GM19240 (cell line): ENCODE results near the gene KBTBD2.
A peak's percentile ranks its signal among the peaks of the same experiment; 100 is the strongest.
"Not testable (repeated sequence)": the region's sequence is repeated elsewhere in the genome, so short reads cannot be mapped to it uniquely, and the experiment has no call there.

Experiments used
- DNase-seq: peaks from one replicate; pipeline ENCODE4 v3.0.0; 2011; ENCODE audit warnings: low spot score; ENCODE audit not compliant: insufficient read length

The KBTBD2 gene

DNA sequence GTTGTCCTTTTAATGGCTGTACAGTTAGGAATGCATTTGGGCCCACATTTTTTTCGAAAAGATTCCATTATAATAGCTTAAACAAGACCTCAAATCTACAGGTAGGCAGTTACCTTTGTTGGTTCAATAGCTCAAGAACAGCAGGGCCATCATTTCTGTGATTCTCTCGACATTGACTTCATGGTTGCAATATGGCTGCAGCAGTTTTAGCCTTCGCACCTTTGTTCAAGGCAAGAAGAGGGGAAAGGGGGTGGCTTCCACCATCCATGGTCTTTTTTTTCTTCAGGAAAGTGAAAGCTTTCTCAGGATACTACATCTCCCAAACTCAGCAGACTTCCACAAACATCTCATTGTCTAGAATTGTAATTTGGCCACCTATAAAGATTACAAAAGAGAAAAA is 2.2 kb upstream of the KBTBD2 start:
- no peak for DNase-seq

DNA sequence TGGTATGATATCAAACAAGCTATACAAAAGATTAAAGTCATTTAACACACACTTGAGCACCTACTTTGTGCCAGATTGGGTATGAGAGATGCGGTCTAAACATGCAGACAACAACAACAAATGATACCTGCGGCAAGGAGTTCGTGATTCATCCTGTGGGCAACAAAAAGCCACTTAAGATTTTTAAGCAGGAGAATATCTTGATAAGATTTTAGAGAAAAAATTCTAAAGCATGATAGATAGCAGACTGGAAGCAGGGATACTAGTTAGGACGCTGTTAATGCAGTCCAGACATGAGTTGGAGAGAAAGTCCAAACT is 1.6 kb upstream of the KBTBD2 start:
- DNase-seq = no peak

DNA sequence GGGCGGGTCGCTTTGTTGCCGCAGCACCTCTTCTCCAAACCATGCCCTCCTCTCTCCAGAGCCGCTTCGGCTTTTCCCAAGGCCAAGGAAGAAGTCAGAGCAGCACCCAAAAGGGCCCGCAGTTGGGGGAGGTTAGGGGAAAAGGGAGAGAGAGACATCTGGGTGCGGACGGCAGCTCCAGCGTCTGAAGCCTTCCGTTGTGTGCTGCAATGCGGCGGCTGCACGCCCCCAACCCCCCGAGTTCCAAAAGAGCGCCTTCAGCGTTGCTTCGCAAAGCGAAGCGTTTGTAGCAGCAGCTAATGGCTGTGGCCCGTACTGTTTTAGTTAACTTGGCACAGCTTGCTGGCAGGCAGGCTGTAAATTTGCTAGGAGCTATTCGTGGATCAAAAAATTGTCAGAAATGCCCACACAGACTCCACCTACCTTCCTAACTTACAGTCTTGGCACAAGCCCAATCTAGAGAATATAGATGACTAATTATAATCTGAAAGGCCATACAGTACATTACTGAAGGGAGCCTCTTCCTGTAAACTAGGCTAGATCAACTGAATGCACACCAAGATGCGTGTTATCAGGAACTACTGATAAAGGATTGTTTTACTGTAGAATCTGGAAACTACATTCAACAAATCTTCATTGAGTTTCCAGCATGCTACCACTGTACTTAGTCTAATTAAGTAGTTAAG is 1.1 kb upstream of the KBTBD2 start:
- DNase-seq = peak; percentile 1

DNA sequence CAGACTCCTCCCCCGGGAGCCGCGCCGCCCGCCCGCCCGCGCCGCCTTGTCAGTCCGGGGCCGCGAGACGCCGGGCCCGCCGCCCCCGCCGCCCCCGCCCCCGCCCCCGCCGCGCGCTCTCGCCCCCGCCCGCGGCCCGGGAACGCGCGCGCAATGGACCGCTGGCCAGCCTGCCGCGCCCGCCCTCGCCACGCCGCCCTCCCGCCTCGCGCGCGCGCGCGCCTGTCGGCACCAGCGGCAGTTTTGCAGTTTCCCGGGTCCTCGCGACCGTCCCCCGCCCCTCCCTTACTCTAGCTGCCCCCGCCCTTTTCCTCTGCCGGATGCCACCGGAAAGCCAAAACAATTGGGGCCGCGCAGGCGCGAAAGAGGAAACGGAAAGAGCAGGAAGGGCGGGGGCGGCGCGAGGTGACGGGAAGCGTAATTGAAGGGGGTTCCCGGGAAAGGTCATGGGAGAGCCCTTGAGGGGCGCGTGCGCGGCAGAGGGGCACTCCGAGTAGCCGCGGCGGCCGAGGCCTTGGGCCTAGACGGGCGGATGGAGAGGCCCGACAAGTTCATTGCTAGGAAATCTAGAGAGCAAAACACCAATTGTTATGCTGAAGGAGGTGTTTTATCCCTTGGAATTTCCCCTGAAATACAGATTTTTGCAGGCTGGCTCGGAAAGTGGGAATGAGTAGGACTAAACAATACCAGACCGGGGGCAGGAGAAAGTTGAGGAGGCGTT is 400 bp upstream of the KBTBD2 start:
- DNase-seq = peak; percentile 74

DNA sequence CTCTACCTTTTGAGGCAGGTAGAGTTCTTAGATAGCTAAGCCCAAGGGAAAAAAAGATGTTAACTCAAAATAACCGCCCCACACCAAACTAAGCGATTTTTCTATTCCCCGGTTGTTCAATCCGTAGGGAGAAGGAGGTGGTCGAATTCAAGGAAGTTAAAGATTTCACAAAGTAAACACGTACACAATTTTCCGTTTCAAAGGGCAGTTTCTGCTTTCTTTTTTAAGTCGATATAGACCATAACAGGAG is 842 bp downstream of the KBTBD2 start:
- no peak for DNase-seq

DNA sequence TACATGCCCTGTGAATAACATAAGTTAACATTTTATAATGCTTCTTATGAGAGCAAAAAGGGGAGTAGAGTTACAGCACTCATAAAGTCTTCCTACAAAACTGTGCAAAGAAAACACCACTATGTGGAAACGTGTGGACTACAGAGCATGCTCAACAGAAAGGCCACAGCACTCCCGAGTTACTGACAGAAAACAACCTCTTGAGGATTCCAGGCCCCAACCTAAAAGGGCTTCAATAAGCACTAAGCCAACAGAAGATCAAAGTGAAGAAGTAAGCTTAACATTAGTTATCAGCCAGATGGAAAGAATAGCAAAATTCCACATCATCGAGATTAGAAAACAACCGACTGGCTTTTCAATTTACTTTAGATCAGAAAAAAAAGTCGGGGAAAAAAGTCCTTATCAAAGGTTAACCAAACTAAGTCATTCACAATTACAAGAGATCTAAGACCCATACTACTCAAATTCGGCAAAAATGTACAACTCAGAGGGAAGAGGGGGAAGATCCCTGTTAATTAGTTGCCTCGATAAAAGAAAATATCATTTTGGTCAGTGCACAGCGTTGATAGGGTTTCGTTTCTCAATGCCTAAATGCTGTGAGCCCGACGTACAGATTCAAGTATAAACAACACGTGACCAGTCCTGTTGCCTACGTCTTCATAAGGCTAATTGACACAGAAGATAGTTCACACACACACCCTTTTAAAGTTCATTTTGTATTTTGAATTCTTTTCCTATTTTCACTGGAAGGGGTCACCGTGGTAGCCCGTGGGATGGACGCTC is 1.4 kb downstream of the KBTBD2 start:
- peak; percentile 5 for DNase-seq

DNA sequence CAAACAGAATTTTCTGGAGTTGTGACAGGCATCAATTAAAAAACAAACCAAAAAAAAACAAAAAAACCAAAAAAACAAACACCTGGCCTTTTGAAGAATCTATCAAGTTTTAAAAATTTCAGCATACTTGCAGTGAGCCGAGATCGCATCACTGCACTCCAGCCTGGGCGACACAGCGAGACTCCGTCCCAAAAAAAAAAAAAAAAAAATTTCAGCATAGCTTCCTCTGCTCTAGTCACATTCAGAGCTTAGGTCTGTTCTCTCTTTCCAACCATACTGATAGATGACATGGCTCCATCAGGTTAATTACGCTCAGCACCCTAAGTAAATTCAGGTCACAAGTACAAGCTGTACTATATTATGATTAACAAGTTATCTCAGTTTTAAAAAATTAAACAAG is 3.1 kb downstream of the KBTBD2 start:
- DNase-seq = no peak

DNA sequence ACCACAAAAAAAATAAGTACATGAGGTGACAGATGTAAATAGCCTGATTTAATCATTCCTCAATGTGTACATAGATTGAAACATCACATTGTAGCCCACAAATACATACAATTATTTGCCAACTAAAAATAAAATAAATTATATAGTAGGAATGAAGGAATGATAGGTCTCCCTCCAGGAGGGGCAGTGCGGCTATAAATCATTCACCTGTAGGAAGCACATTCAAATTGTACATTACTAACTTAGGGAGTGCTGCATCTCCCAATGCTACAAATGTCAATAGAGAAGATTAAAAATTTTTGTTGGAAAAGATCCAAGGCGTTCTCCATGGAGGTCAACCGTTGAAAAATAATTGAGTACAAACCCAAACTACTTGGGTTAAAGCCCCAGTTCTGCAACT is 4.2 kb downstream of the KBTBD2 start:
- DNase-seq = no peak

DNA sequence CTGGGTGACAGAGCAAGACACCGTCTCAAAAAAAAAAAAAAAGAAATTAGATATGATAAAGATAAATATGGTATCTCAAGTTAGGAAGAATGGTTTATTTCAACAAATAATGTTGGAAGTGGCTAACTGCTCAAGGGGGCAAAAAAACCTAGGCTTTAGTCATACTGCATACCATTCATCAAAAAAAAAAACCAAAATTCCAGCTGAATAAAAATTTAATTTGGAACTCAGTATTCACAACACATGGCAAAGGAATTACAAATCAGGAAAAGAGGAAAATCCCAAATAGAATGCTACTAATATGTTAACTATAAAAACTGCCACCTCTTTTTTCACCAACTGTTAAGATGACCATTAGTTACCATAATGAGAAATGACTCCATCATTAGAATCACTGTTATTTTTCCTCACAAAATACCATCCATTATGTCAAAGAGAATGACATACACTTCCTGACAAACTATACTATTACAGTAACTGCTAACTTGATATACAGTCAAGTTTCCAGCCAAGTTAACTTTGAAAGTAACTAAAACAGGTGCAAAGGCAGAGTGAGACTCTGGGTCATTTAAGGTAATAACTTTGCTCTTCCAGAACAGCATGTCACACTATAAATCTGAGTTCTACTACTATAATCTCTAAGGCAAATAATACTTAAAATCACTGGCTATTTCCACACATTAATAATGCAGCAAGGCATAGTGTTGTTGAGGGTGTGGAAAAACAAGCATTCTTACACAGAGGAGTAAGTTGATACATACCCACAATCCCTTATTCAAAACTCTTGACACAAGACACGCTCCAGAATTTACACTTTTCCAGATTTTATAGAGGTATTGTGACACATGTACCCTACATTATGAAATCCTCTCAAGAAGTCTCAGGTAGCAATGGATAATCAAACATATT is 10.2 kb downstream of the KBTBD2 start:
- no peak for DNase-seq

DNA sequence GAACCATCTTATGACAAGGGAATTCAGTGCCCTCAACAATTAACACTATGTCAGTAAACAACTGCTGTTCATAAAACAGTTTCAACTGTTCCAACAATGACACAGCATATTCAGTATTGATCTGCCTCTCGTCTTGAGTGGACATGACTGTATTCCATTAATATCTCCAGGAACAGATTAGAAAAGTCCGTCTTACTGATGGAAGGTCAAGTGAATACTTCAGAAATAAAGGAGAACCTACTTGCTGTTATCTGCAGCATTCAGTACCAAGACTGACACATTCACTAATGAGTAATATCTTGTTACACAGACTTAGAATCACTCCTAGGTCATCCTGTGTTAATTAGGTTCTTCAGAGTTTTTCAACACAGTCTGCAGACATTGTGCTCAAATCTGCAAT is 12.1 kb downstream of the KBTBD2 start:
- no peak for DNase-seq

DNA sequence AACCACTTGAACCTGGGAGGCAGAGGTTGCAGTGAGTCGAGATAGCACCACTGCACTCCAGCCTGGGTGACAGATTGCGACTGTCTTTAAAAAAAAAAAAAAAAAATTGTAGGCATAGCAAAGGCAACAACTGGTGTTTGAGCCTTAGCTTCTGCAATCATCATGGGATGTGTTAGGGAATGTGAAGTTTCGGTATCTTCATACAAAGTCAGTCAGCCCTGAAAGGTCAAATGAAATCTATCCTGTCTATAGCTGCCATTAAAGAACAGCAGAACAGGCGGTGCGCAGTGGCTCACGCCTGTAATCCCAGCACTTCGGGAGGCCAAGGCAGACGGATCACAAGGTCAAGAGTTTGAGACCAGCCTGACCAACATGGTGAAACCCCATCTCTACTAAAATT is 13.5 kb downstream of the KBTBD2 start:
- DNase-seq = not testable (repeated sequence)

DNA sequence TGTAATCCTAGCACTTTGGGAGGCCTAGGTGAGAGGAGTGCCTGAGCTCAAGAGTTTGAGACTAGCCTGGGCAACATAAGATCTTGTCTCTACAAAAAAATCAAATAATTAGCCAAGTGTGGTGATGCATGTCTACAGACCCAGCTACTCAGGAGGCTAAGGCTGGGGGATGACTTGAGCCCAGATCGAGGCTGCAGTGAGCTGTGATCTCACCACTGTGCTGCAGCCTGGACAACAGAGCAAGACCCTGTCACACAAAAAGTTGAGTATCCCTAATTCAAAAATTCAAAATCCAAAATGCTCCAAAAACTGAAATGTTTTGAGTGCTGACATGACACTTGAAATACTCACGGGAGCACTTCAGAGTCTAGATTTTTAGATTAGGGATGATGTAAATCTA is 19.1 kb downstream of the KBTBD2 start:
- no peak for DNase-seq

DNA sequence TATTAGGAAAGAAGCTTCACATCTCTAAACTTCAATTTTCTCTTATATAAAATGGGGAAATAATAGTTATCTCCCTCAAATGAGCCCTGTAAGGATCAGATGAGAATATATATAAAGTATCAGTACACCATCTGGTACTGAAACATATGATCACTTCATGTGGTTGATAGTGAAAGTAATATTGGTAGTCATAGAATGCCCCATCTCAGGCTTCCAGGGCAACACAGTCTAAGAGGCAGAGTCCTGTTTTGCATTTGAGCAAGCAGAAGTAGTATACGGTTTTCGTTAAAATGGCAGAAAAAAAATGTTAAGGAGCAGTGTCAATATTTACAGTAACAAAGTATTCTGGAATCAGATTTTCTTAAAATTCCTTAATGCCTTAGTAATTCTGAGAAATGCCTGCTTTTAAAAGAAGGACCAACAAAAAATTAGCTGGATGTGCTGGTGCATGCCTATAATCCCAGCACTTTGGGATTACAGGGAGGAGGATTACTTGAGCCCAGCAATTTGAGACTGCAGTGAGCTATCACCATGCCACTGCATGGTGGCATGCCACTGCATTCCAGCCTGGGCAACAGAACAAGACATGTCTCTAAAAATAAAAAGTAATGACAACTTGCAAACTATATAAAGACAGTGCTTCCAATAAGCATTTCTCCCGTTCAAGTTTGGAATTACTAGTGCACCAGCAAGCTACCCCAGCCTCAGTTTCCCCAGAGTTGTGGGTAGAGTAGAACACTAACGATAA is 19.8 kb downstream of the KBTBD2 start:
- DNase-seq = no peak

DNA sequence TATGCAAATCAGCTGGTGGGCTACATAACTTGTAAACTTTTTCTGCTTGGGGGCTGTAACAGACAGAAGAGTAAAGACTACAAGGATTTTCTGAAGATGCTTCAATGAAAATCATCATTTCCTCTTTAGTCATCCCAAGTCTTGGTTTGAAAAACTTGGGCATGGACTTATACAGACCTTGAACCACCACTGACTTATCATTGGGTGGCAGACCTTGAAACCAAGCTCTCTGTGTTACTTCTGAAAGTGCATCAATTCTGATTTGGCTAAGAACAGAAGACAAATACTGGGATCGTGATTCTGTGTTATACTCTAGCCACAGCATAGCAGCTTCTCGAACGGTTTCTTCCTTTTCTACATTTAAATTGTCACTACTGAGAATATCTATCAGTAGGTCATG is 21.3 kb downstream of the KBTBD2 start:
- no peak for DNase-seq

DNA sequence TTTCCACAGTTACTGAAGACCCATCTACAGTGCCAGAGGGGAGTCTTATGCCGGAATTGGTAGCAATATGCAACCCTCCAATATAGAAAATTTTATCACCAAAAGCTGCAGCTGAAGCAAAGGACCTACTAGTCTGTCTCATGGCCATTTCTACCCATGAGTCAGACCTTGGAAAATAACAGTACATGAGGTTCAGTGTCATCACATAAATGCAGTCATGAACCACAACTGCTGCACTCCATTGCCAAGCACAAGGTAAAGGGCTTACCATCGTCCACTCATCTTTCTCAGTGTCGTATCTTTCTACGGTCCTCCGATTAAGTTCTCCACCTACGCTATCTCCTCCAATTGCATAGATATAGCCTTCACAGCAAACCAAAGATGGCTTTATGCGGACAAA is 21.8 kb downstream of the KBTBD2 start:
- no peak for DNase-seq

DNA sequence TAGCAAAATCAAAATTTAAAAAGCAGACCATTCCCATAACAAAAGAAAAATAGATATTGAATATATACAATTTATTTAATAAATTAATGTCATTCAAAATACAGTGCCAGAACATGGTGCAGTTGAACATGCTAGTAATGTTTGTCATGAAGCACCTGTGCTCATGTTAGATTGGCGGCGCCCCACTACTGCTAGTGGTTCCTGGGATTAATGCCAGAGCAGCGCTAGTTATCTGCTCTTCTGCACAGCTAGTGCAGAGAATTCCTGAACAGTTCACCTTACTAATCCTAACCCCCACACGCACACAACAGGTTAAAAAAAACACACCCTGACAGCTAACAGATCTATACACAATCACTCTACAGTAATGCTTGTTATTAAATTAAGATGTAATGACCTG is 23.4 kb downstream of the KBTBD2 start:
- DNase-seq = no peak

DNA sequence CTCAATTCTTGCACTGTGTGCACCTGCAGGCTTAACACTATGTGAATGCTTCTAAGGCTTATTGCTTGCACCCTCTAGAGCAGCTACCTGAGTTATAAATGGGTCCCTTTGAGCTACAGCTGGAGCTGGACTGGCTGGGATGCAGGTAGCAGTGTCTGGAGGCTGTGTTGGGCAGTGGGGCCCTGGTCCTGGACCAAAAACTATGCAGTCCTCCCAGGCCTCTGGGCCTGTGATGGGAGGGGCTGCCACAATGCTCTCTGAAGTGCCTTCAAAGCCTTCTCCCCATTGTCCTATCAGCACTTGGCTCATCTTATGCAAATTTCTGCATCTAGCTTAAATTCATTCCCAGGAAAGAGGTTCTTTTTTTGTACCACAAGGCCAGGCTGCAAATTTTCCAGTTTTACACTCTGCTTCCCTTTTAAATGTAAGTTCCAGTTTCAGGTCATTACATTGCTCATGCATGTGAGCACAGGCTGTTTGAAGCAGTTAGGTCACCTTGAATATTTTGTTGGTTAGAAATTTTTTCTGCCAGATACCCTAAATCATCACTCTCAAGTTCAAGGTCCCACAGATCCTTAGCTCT is 26.0 kb downstream of the KBTBD2 start:
- no peak for DNase-seq

DNA sequence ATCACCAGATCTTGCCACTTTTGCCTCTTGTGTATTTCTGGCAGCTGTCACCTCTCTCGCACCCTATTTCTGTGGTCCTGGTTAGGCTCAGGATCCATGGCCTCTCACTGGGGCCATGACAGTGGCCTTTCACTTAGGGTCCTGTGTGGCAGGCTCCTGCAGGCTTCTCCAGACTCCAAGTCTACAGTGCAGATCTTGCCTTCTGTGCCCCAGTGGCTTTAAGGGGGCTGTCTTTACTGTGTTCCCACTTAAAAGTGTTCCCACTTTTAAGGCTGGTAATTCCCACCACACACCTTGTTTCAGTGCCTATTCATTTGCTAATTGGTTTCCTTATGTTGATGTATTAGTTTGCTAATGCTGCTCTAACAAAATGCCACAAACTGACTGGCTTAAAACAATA is 27.7 kb downstream of the KBTBD2 start:
- DNase-seq = not testable (repeated sequence)

DNA sequence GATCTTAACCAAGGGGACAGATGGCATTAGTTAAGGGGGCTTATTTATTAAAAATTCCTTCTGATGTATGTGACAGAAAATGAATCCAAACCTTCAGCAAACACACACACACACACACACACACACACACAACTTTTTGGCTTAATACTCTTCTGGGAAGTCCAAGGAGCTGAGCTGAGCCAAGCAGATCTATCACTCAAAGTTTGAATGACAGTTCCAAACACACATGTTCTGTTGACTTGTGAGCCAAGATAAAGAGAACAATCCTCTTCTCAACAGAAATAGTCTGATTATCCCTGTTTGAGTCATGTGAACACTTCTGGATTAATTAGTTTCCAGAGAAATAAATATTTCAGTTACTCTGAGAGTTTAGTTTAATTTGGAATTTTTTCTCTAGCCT is 31.5 kb downstream of the KBTBD2 start:
- no peak for DNase-seq

DNA sequence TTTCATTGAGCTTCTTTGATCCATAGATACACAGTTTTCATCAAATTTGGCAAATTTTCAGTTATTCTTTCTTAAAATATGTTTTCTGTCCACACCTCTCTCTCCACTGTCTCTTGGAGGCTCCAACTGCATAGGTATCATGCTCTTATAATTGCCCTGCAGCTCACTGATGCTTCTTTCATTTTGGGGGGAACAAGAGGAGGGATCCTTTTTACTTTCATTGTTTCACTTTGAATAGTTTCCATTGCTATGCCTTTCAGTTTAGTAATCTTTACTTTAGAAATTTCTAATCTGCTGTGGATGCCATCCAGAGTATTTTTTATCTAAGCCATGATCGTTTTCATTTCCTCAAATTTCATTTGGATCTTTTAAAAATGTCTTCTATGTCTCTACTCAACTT is 32.9 kb downstream of the KBTBD2 start:
- no peak for DNase-seq

DNA sequence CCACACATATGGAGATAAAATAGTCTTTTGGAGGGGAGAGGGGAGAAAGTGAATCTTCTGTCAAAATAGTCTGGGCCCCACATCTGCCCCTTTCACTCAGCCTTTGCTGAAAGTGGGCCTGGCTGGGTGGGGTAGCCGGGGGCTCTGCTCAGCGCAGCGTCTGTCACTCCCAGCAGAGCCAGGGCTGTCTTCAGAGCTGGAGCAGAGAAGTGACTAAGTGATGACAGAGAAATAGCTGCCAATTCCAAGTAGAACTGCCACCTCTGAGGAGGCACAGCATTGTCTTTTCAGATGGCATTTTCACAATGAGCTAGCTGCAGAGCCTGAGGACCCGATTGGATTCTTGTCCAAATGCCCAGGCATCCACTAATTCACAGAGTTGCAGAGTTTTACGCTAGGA is 34.5 kb downstream of the KBTBD2 start:
- not testable (repeated sequence) for DNase-seq
